Measurements from ENCODE around the gene VPS13D. TPM values are rescaled to one million over a fixed set of nuclear protein-coding genes. Genes with fewer than 3 reads are reported as not detected.

VPS13D gene
- total and polyA plus RNA-seq, 11 donors: 32.1 to 301 (median 90.7) TPM

GRCh38 chr1:12344596-12345349, 114.9 kb downstream of the VPS13D start:
- Histone ChIP-seq H3K36me3 (peaks cover 0 to 62% (median 47%) of the 10 kb centered on the region in 9 donors), H3K4me1 (peaks cover 11 to 88% (median 56%) of the 10 kb centered on the region in 12 donors), H3K27ac (peak overlapping the region; percentile 15 to 87 (median 72)), H3K27me3 (no peaks in the 10 kb centered on the region), H3K9me3 (no peaks in the 10 kb centered on the region), H3K4me3 (peak overlapping the region; percentile 7 to 48 (median 36))
- DNase-seq: peak in 3 of 5 donors; percentile 24 to 41 (median 38)
- intact Hi-C loops (cut with DNase I): loop anchor here in 1 of 10 donors (5.0 kb wide), 1 partner anchor 273 kb away; the partner anchor contains the start of gene DHRS3
- peak; percentile 38 to 64 (median 50) for ATAC-seq
- no peak for TF ChIP-seq POLR2A (IDR thresholded peaks at IDR 0.05)
- TF ChIP-seq, protein P1, sequence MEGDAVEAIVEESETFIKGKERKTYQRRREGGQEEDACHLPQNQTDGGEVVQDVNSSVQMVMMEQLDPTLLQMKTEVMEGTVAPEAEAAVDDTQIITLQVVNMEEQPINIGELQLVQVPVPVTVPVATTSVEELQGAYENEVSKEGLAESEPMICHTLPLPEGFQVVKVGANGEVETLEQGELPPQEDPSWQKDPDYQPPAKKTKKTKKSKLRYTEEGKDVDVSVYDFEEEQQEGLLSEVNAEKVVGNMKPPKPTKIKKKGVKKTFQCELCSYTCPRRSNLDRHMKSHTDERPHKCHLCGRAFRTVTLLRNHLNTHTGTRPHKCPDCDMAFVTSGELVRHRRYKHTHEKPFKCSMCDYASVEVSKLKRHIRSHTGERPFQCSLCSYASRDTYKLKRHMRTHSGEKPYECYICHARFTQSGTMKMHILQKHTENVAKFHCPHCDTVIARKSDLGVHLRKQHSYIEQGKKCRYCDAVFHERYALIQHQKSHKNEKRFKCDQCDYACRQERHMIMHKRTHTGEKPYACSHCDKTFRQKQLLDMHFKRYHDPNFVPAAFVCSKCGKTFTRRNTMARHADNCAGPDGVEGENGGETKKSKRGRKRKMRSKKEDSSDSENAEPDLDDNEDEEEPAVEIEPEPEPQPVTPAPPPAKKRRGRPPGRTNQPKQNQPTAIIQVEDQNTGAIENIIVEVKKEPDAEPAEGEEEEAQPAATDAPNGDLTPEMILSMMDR (IDR thresholded peaks at IDR 0.05): no peak
- 27 to 41% (median 39%) methylated on average over 9 of the region's 9 CpGs for WGBS, 4 donors

GRCh38 chr1:12345350-12346217, 115.8 kb downstream of the VPS13D start:
- Histone ChIP-seq H3K36me3 (peaks cover 0 to 70% (median 55%) of the 10 kb centered on the region in 9 donors), H3K27me3 (no peaks in the 10 kb centered on the region), H3K4me1 (peaks cover 11 to 79% (median 49%) of the 10 kb centered on the region in 12 donors), H3K4me3 (peak overlapping the region in 8 of 12 donors; percentile 29 to 48 (median 42)), H3K27ac (peak overlapping the region in 10 of 12 donors; percentile 66 to 87 (median 76)), H3K9me3 (peaks cover 0 to 7% (median under 1%) of the 10 kb centered on the region in 12 donors)
- DNase-seq (no peak), ATAC-seq (peak in 2 of 4 donors; percentile 8 to 44)
- no peak for TF ChIP-seq POLR2A (IDR thresholded peaks at IDR 0.05)
- TF ChIP-seq, protein P1 (IDR thresholded peaks at IDR 0.05): no peak
- 26 to 43% (median 41%) methylated on average over 7 of the region's 7 CpGs for WGBS, 4 donors
- intact Hi-C loops (cut with DNase I): no loop called here

DNA sequence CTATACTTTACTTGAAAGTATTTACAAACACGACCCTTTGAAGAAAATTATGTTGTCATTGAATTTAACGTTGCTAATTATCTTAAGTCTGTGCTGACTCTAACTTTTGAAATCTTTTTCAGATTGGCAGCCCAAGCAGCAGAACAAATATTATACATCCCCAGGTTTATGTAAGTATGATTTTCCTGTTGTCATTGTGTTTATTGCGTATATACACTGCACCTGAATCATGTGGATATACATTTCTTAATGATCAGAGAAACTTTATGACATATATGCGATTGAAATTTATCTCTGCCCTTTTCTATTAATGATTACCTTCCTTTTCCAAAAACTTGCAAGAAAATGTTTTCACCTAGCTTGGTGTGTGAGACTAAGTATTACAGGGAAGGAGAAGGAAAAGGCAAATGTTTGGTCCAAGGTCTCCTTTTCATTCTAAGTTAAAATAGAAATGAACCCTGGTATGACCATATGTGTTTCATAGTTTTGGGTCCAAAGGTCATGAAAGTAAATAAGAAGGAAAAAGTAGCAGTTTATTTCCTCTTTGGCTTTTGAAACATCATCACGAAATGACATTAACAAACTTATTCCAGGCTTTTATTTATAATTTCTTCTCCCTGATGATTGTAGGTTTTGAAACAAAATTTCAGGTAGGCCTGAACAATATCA, 116.8 kb downstream of the VPS13D start:
- intact Hi-C loops (cut with DNase I): no loop called here
- peak overlapping the region in 2 of 12 donors; percentile 23 to 87 for H3K27ac ChIP-seq
- 84 to 89% (median 88%) methylated on average over 5 of the region's 5 CpGs for WGBS, 4 donors

More for the DNA sequence above, 116.8 kb downstream of the VPS13D start:
- peaks cover 0 to 12% (median 3%) of the 10 kb centered on the region in 12 donors for H3K9me3 ChIP-seq
- peaks cover 7 to 71% (median 39%) of the 10 kb centered on the region in 12 donors for H3K4me1 ChIP-seq
- H3K4me3 ChIP-seq: no peak overlapping the region
- ATAC-seq (no peak), DNase-seq (no peak)
- no peaks in the 10 kb centered on the region for H3K27me3 ChIP-seq
- TF ChIP-seq, protein P1 (IDR thresholded peaks at IDR 0.05): no peak
- no peak for TF ChIP-seq POLR2A (IDR thresholded peaks at IDR 0.05)
- peaks cover 0 to 79% (median 65%) of the 10 kb centered on the region in 9 donors for H3K36me3 ChIP-seq
